Fibroblast of skin of right biceps (primary cell): Measurements from ENCODE around the gene SNU13.
A peak's percentile ranks its signal among the peaks of the same experiment; 100 is the strongest.
"Not testable (repeated sequence)": the region's sequence is repeated elsewhere in the genome, so short reads cannot be mapped to it uniquely, and the experiment has no call there.

ENCODE experiments used
- DNase-seq: peaks from one replicate; pipeline ENCODE4 v3.0.0-alpha.2; 2013

SNU13 gene

GRCh38 chr22:41676134-41676533, 12.5 kb downstream of the SNU13 start:
- no peak for DNase-seq

- no peak for DNase-seq
These were observed 13.8 kb downstream of the SNU13 start for GRCh38 chr22:41674846-41675340.

- no peak for DNase-seq
These were observed 15.7 kb downstream of the SNU13 start for GRCh38 chr22:41672780-41673509.

- not testable (repeated sequence) for DNase-seq
These were observed 16.6 kb downstream of the SNU13 start for GRCh38 chr22:41672096-41672495.

GRCh38 chr22:41668971-41669911, 19.4 kb downstream of the SNU13 start:
- DNase-seq = peak; percentile 94

GRCh38 chr22:41664951-41665350, 23.7 kb downstream of the SNU13 start:
- DNase-seq = no peak

- DNase-seq = no peak
These were observed 24.2 kb downstream of the SNU13 start for GRCh38 chr22:41664490-41664889.

- not testable (repeated sequence) for DNase-seq
These were observed 25.1 kb downstream of the SNU13 start for GRCh38 chr22:41663594-41663993.

GRCh38 chr22:41661713-41662112, 27.0 kb downstream of the SNU13 start:
- no peak for DNase-seq

GRCh38 chr22:41661088-41661487, 27.6 kb downstream of the SNU13 start:
- DNase-seq = no peak

- no peak for DNase-seq
These were observed 28.3 kb downstream of the SNU13 start for GRCh38 chr22:41660416-41660815.

- DNase-seq = no peak
These were observed 28.7 kb downstream of the SNU13 start for GRCh38 chr22:41659941-41660340.

- no peak for DNase-seq
These were observed 29.8 kb downstream of the SNU13 start for GRCh38 chr22:41658869-41659268.

GRCh38 chr22:41657709-41658108, 31.0 kb downstream of the SNU13 start:
- DNase-seq = no peak

GRCh38 chr22:41656556-41656955, 32.1 kb downstream of the SNU13 start:
- peak; percentile 14 for DNase-seq

GRCh38 chr22:41654322-41654721, 34.3 kb downstream of the SNU13 start:
- no peak for DNase-seq

- DNase-seq = no peak
These were observed 37.8 kb downstream of the SNU13 start for GRCh38 chr22:41650821-41651220.

GRCh38 chr22:41650229-41650628, 38.4 kb downstream of the SNU13 start:
- no peak for DNase-seq

- peak; percentile 19 for DNase-seq
These were observed 40.2 kb downstream of the SNU13 start for GRCh38 chr22:41648432-41648831.

GRCh38 chr22:41647771-41648170, 40.9 kb downstream of the SNU13 start:
- no peak for DNase-seq

- peak; percentile 32 for DNase-seq
These were observed 46.1 kb downstream of the SNU13 start for GRCh38 chr22:41642331-41643110.

- no peak for DNase-seq
These were observed 46.8 kb downstream of the SNU13 start for GRCh38 chr22:41641854-41642253.

GRCh38 chr22:41638748-41639147, 49.9 kb downstream of the SNU13 start:
- no peak for DNase-seq
